SK-N-SH treated with all-trans-retinoic acid at 6 μM for 48 hours (cell line): Measurements from ENCODE around the gene BNC2.

Experiments
- BACH2 ChIP-seq: fragments of 250-450 bp; sonication (Bioruptor Pico); IDR thresholded peaks from 2 replicates; pipeline ENCODE4 v1.9.0; 2021; ENCODE audit warnings: mild to moderate bottlenecking, borderline replicate concordance
- ESRRG ChIP-seq: fragments of 250-450 bp; sonication (Bioruptor Pico); IDR thresholded peaks from 2 replicates; pipeline ENCODE4 v1.6.1; 2021; ENCODE audit warnings: mild to moderate bottlenecking
- GLIS3 ChIP-seq: fragments of 250-450 bp; sonication (Bioruptor Pico); IDR thresholded peaks from 2 replicates; pipeline ENCODE4 v1.5.0; 2020; ENCODE audit warnings: mild to moderate bottlenecking, moderate library complexity
- PPARA ChIP-seq: fragments of 250-450 bp; sonication (Bioruptor Pico); IDR thresholded peaks from 2 replicates; pipeline ENCODE4 v1.5.0; 2020; ENCODE audit warnings: mild to moderate bottlenecking, borderline replicate concordance
- RARB ChIP-seq: fragments of 250-450 bp; sonication (Bioruptor Pico); IDR thresholded peaks from 2 replicates; pipeline ENCODE4 v1.8.0; 2021; ENCODE audit warnings: mild to moderate bottlenecking, moderate library complexity
- TCF4 ChIP-seq: fragments of 250-450 bp; sonication (Bioruptor Pico); IDR thresholded peaks from 2 replicates; pipeline ENCODE4 v1.8.0; 2021; ENCODE audit warnings: mild to moderate bottlenecking, moderate library complexity, borderline replicate concordance
- TOX ChIP-seq: fragments of 250-450 bp; sonication (Bioruptor Pico); IDR thresholded peaks from 2 replicates; pipeline ENCODE4 v1.8.0; 2021; ENCODE audit warnings: mild to moderate bottlenecking, moderate library complexity, borderline replicate concordance
- ZC3H10 ChIP-seq: fragments of 250-450 bp; sonication (Bioruptor Pico); IDR thresholded peaks from 2 replicates; pipeline ENCODE4 v1.5.1; 2021; ENCODE audit warnings: mild to moderate bottlenecking, moderate library complexity
- ZFP3 ChIP-seq: fragments of 250-450 bp; sonication (Bioruptor Pico); IDR thresholded peaks from 2 replicates; pipeline ENCODE4 v1.5.0; 2020; ENCODE audit warnings: mild to moderate bottlenecking, moderate library complexity
- ZNF565 ChIP-seq: fragments of 450-650 bp; formaldehyde crosslinking; conservative IDR thresholded peaks from 2 replicates; pipeline ENCODE4 v1.5.0; 2020; ENCODE audit warnings: low read depth, mild to moderate bottlenecking, moderate library complexity
- TF ChIP-seq, protein P1 (sequence below): fragments of 250-450 bp; sonication (Bioruptor Pico); IDR thresholded peaks from 2 replicates; pipeline ENCODE4 v1.5.1; 2020; ENCODE audit warnings: low read depth, mild to moderate bottlenecking, moderate library complexity
- TF ChIP-seq, protein P2 (sequence below): fragments of 250-450 bp; sonication (Bioruptor Pico); IDR thresholded peaks from 2 replicates; pipeline ENCODE4 v1.8.0; 2020; ENCODE audit warnings: mild to moderate bottlenecking, moderate library complexity, borderline replicate concordance
- TF ChIP-seq, protein P3 (sequence below): fragments of 250-450 bp; sonication (Bioruptor Pico); IDR thresholded peaks from 2 replicates; pipeline ENCODE4 v1.5.0; 2020; ENCODE audit warnings: mild to moderate bottlenecking, moderate library complexity

DNA sequence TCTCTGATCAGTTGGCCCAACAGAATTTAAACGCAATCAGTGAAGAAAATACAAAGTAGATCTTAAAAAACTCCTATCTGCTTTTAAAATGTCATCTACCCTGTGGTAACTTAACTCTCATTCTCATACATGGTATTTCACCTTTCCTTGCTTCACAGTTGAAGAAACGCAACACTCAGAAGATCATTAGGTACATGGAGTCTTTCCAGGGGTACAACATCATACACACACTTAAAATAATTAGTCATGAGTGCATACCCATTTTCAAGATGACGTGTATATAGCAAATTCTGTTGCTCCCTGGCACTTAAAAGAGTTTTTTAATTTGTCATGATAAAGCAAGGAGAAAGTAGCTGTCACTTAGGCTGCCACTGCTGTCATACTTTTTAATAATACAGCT is 259.9 kb downstream of the BNC2 start:
- TF ChIP-seq ZNF565 (no peak), TCF4 (CRISPR knock-in tag) (no peak), PPARA (no peak), BACH2 (no peak), RARB (CRISPR knock-in tag) (no peak), ESRRG (CRISPR knock-in tag) (no peak), ZFP3 (0 out of 2 replicates have a peak, but pooled peaks have one; percentile 35), ZC3H10 (CRISPR knock-in tag) (no peak), GLIS3 (no peak), TOX (CRISPR knock-in tag) (no peak)
- TF ChIP-seq, protein P1, sequence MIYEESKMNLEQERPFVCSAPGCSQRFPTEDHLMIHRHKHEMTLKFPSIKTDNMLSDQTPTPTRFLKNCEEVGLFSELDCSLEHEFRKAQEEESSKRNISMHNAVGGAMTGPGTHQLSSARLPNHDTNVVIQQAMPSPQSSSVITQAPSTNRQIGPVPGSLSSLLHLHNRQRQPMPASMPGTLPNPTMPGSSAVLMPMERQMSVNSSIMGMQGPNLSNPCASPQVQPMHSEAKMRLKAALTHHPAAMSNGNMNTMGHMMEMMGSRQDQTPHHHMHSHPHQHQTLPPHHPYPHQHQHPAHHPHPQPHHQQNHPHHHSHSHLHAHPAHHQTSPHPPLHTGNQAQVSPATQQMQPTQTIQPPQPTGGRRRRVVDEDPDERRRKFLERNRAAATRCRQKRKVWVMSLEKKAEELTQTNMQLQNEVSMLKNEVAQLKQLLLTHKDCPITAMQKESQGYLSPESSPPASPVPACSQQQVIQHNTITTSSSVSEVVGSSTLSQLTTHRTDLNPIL (CRISPR knock-in tag), result no peak
- TF ChIP-seq, protein P2, sequence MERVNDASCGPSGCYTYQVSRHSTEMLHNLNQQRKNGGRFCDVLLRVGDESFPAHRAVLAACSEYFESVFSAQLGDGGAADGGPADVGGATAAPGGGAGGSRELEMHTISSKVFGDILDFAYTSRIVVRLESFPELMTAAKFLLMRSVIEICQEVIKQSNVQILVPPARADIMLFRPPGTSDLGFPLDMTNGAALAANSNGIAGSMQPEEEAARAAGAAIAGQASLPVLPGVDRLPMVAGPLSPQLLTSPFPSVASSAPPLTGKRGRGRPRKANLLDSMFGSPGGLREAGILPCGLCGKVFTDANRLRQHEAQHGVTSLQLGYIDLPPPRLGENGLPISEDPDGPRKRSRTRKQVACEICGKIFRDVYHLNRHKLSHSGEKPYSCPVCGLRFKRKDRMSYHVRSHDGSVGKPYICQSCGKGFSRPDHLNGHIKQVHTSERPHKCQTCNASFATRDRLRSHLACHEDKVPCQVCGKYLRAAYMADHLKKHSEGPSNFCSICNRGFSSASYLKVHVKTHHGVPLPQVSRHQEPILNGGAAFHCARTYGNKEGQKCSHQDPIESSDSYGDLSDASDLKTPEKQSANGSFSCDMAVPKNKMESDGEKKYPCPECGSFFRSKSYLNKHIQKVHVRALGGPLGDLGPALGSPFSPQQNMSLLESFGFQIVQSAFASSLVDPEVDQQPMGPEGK (CRISPR knock-in tag), result no peak
- TF ChIP-seq, protein P3, sequence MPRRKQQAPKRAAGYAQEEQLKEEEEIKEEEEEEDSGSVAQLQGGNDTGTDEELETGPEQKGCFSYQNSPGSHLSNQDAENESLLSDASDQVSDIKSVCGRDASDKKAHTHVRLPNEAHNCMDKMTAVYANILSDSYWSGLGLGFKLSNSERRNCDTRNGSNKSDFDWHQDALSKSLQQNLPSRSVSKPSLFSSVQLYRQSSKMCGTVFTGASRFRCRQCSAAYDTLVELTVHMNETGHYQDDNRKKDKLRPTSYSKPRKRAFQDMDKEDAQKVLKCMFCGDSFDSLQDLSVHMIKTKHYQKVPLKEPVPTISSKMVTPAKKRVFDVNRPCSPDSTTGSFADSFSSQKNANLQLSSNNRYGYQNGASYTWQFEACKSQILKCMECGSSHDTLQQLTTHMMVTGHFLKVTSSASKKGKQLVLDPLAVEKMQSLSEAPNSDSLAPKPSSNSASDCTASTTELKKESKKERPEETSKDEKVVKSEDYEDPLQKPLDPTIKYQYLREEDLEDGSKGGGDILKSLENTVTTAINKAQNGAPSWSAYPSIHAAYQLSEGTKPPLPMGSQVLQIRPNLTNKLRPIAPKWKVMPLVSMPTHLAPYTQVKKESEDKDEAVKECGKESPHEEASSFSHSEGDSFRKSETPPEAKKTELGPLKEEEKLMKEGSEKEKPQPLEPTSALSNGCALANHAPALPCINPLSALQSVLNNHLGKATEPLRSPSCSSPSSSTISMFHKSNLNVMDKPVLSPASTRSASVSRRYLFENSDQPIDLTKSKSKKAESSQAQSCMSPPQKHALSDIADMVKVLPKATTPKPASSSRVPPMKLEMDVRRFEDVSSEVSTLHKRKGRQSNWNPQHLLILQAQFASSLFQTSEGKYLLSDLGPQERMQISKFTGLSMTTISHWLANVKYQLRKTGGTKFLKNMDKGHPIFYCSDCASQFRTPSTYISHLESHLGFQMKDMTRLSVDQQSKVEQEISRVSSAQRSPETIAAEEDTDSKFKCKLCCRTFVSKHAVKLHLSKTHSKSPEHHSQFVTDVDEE, result no peak
